D721Med (cell line): ENCODE measurements around the gene GSTM5.
"Not testable (repeated sequence)": the region's sequence is repeated elsewhere in the genome, so short reads cannot be mapped to it uniquely, and the experiment has no call there.

Experiments
- DNase-seq: peaks from one replicate; pipeline ENCODE4 v3.0.0; 2011; ENCODE audit warnings: low spot score; ENCODE audit not compliant: insufficient read length
- FAIRE-seq: peaks from 2 replicates; lab custom pipeline; 2011; peaks lifted over from hg19 to GRCh38; lab: Jason Lieb, UNC
- CTCF ChIP-seq: IDR thresholded peaks from 2 replicates; pipeline ENCODE4 v1.5.1; 2012; ENCODE audit warnings: mild to moderate bottlenecking, control low read depth; ENCODE audit not compliant: insufficient read depth; ENCODE audit errors: missing control alignments

Gene GSTM5

GRCh38 chr1:109697066-109697465 is 15.0 kb upstream of the GSTM5 start:
- TF ChIP-seq CTCF, result no peak
- FAIRE-seq (no peak), DNase-seq (no peak)

- not testable (repeated sequence) for DNase-seq, FAIRE-seq
Measured at GRCh38 chr1:109697861-109698260, 14.2 kb upstream of the GSTM5 start.

GRCh38 chr1:109702940-109703339 is 9.1 kb upstream of the GSTM5 start:
- DNase-seq, FAIRE-seq: not testable (repeated sequence)

GRCh38 chr1:109704173-109704572 is 7.9 kb upstream of the GSTM5 start:
- DNase-seq (no peak), FAIRE-seq (no peak)
- TF ChIP-seq CTCF, result no peak

GRCh38 chr1:109705411-109705810 is 6.6 kb upstream of the GSTM5 start:
- DNase-seq, result no peak
- FAIRE-seq, result no peak
- TF ChIP-seq CTCF, result no peak

GRCh38 chr1:109708949-109709348 is 3.1 kb upstream of the GSTM5 start:
- FAIRE-seq, DNase-seq: not testable (repeated sequence)

GRCh38 chr1:109709822-109710221 is 2.2 kb upstream of the GSTM5 start:
- not testable (repeated sequence) for FAIRE-seq, DNase-seq

GRCh38 chr1:109712321-109712864 is 342 bp downstream of the GSTM5 start:
- FAIRE-seq, result no peak
- no peak for DNase-seq
- TF ChIP-seq CTCF, result no peak

GRCh38 chr1:109713636-109714035 is 1.6 kb downstream of the GSTM5 start:
- no peak for FAIRE-seq
- TF ChIP-seq CTCF, result no peak
- DNase-seq, result no peak
